ENCODE data around the gene SRXN1.

The SRXN1 gene

GRCh38 chr20:597560-597959 is 55.4 kb downstream of the SRXN1 start:
- no peak for TF ChIP-seq Cebpa-rat (IDR thresholded peaks at IDR 0.05)
- no peaks in the 10 kb centered on the region for H3K27me3 ChIP-seq
- H4K20me1 ChIP-seq, result peaks cover 4% of the 10 kb centered on the region; the same call in 1 of the 2 replicates
- no peak overlapping the region for H3K9ac ChIP-seq
- H3K4me3 ChIP-seq, result no peak overlapping the region
- H3K4me1 ChIP-seq, result peaks cover 25% of the 10 kb centered on the region
- H3K36me3 ChIP-seq, result no peaks in the 10 kb centered on the region
- no peak overlapping the region for H3K27ac ChIP-seq
- H3K9me3 ChIP-seq, result no peaks in the 10 kb centered on the region
- no peak overlapping the region for H3K4me2 ChIP-seq

All from BLaER1 (cell line).